Psoas muscle (tissue), 8 donors: ENCODE data around the gene MAJIN. TPM values are rescaled to one million over a fixed set of nuclear protein-coding genes. Genes with fewer than 3 reads are reported as not detected.

ENCODE experiments used
- ATAC-seq, 4 donors: fragments of 200-7000 bp; cut with Tn5 transposase; one replicate each; pipeline ENCODE4 v1.9.1; 2020; ENCODE audit warnings: moderate library complexity in 3 of 4, mild to moderate bottlenecking in 2 of 4
- DNase-seq, 2 donors: peaks; one replicate each; pipeline ENCODE4 v3.0.0-alpha.2; 2020
- H3K27ac ChIP-seq: fragments of 200-600 bp; one replicate; pipeline ENCODE4 v1.8.0; 2022
- H3K27me3 ChIP-seq, 3 donors: fragments of 200-600 bp in 1 of 3; one replicate each; pipeline versions ENCODE4 v1.6.1 to v1.8.0; 2013 to 2022; ENCODE audit warnings: low read length in 2 of 3, mild to moderate bottlenecking in 2 of 3, moderate library complexity in 1 of 3; ENCODE audit not compliant: insufficient read depth in 3 of 3
- H3K36me3 ChIP-seq, 2 donors: fragments of 200-600 bp in 1 of 2; one replicate each; pipeline versions ENCODE4 v1.6.1 to v1.8.0; 2013 to 2022; ENCODE audit warnings: low read depth in 1 of 2, mild to moderate bottlenecking in 1 of 2, moderate library complexity in 1 of 2; ENCODE audit not compliant: insufficient read depth in 1 of 2
- H3K4me1 ChIP-seq: fragments of 200-600 bp; one replicate; pipeline ENCODE4 v1.8.0; 2022
- H3K4me3 ChIP-seq: fragments of 200-600 bp; one replicate; pipeline ENCODE4 v1.8.0; 2022; ENCODE audit warnings: mild to moderate bottlenecking
- H3K9me3 ChIP-seq: fragments of 200-600 bp; one replicate; pipeline ENCODE4 v1.8.0; 2022
- CTCF ChIP-seq: fragments of 200-600 bp; IDR thresholded peaks from one replicate; pipeline ENCODE4 v1.8.0; 2022; ENCODE audit warnings: antibody characterized with exemption
- WGBS, 3 donors: extraction: QIAGEN DNeasy Blood & Tissue Kit; methylation state at CpG; one replicate each; pipeline versions ENCODE4 v1.1.6 to v1.1.7; 2013; 5-methylcytosine and 5-hydroxymethylcytosine counted together
- intact Hi-C, 2 donors: fragments of 100-400 bp; cut with DNase I; formaldehyde crosslinking; loops; one replicate each; pipeline versions ENCODE4 v1.11.0 to v1.14.2; 2022
- polyA plus RNA-seq, 3 donors: library from polyadenylated mRNA; stranded (reverse); fragments of 200-250 nt; gene quantifications; one replicate each; pipeline ENCODE4 v1.2.3, GENCODE V29; 2013
- total RNA-seq, 4 donors: library from RNA; stranded (reverse); fragmentation: NEBNext Ultra II Directional in 2 of 4; extraction: Animal tissue kit (Norgen Biotek cat#: 25700) in 2 of 4; gene quantifications; one replicate each; pipeline versions ENCODE4 v1.2.1 to v1.2.4, GENCODE V29; 2021 to 2023
- donor health status: healthy with polysubstance abuse.
- donor health status: DM: no; HTN: no; CAD: no; lungs with moderate emphysema.
- donor health status: Bipolar disorder and iron deficiency.
- donor health status: healthy.
- donor health status: DM: yes; HTN: yes; CAD: no.
- donor health status: DM: no; HTN: no; CAD: no.
- donor health status: DM: no; HTN: no; CAD: no.
- donor health status: DM: yes; HTN: yes; CAD: no.

The MAJIN gene
- total and polyA plus RNA-seq, 7 donors = not detected

- Histone ChIP-seq H3K4me3 (no peak overlapping the region), H3K4me1 (peaks cover 11% of the 10 kb centered on the region), H3K9me3 (no peaks in the 10 kb centered on the region), H3K36me3 (no peaks in the 10 kb centered on the region), H3K27me3 (no peaks in the 10 kb centered on the region), H3K27ac (no peak overlapping the region)
- ATAC-seq = no peak
- no peak for TF ChIP-seq CTCF
- no peak for DNase-seq
- WGBS, 3 donors = 90 to 92% (median 92%) methylated on average over 8 of the region's 8 CpGs
- intact Hi-C loops = no loop called here
Measured at GRCh38 chr11:64970731-64971151, 1.2 kb downstream of the MAJIN start.

- 24 to 34% (median 29%) methylated on average over 5 of the region's 5 CpGs for WGBS, 3 donors
- intact Hi-C loops = no loop called here
Measured at GRCh38 chr11:64969209-64969608, 2.7 kb downstream of the MAJIN start.

GRCh38 chr11:64967375-64967774 lies 4.5 kb downstream of the MAJIN start:
- no peaks in the 10 kb centered on the region for H3K27me3 ChIP-seq
- 89 to 98% (median 96%) methylated on average over 3 of the region's 3 CpGs for WGBS, 3 donors
- intact Hi-C loops = no loop called here
- no peaks in the 10 kb centered on the region for H3K36me3 ChIP-seq
- DNase-seq = no peak
- TF ChIP-seq CTCF = no peak
- H3K4me3 ChIP-seq = no peak overlapping the region
- H3K4me1 ChIP-seq = peaks cover 10% of the 10 kb centered on the region
- no peaks in the 10 kb centered on the region for H3K9me3 ChIP-seq
- no peak for ATAC-seq
- H3K27ac ChIP-seq = no peak overlapping the region

More at GRCh38 chr11:64969209-64969608, 2.7 kb downstream of the MAJIN start:
- peaks cover 11% of the 10 kb centered on the region for H3K4me1 ChIP-seq
- no peak overlapping the region for H3K27ac ChIP-seq
- no peak for TF ChIP-seq CTCF
- DNase-seq = no peak
- no peak overlapping the region for H3K4me3 ChIP-seq
- H3K9me3 ChIP-seq = no peaks in the 10 kb centered on the region
- H3K27me3 ChIP-seq = no peaks in the 10 kb centered on the region
- no peak for ATAC-seq
- no peaks in the 10 kb centered on the region for H3K36me3 ChIP-seq

GRCh38 chr11:64963072-64963631 lies 8.8 kb downstream of the MAJIN start:
- Histone ChIP-seq H3K27ac (no peak overlapping the region), H3K9me3 (no peaks in the 10 kb centered on the region), H3K27me3 (peaks cover 0 to 3% (median 2%) of the 10 kb centered on the region in 3 donors), H3K4me3 (no peak overlapping the region), H3K4me1 (no peaks in the 10 kb centered on the region), H3K36me3 (no peaks in the 10 kb centered on the region)
- no peak for TF ChIP-seq CTCF
- WGBS, 3 donors = 73 to 82% (median 81%) methylated on average over 5 of the region's 5 CpGs
- DNase-seq (no peak), ATAC-seq (no peak)
- intact Hi-C loops = no loop called here

- Histone ChIP-seq H3K4me3 (no peak overlapping the region), H3K27me3 (peaks cover 0 to 7% (median 2%) of the 10 kb centered on the region in 3 donors), H3K4me1 (no peaks in the 10 kb centered on the region), H3K9me3 (no peaks in the 10 kb centered on the region), H3K27ac (no peak overlapping the region), H3K36me3 (no peaks in the 10 kb centered on the region)
- 23 to 30% (median 29%) methylated on average over 4 of the region's 4 CpGs for WGBS, 3 donors
- no peak for DNase-seq
- no peak for ATAC-seq
- no peak for TF ChIP-seq CTCF
- intact Hi-C loops = no loop called here
Measured at GRCh38 chr11:64960719-64961118, 11.2 kb downstream of the MAJIN start.
